Panc1 (cell line): Measurements from ENCODE around the gene DCAKD. TPM values are rescaled to one million over a fixed set of nuclear protein-coding genes. Genes with fewer than 3 reads are reported as not detected.

Experiments
- ATAC-seq: fragments of 200-7000 bp; cut with Tn5 transposase; 2 replicates; pipeline ENCODE4 v1.9.1; 2020; ENCODE audit warnings: mild to moderate bottlenecking, moderate library complexity
- BruUV-seq: library from RNA; stranded (reverse); fragments of 400-500 nt; replicated peaks from 2 replicates; lab custom pipeline; 2021; lab: Mats Ljungman, UMichigan
- CTCF ChIA-PET: fragments of 300-600 bp; sonication (Branson Sonifier 250); formaldehyde crosslinking; loops from one replicate; lab custom pipeline; 2022; ENCODE audit warnings: antibody characterized with exemption; lab: Charles Lee
- POLR2A ChIA-PET: fragments of 300-600 bp; sonication (Branson Sonifier 250); formaldehyde crosslinking; loops from one replicate; lab custom pipeline; 2022; ENCODE audit warnings: antibody characterized with exemption; lab: Charles Lee
- DNase-seq: peaks from one replicate; pipeline ENCODE4 v3.0.0-alpha.2; 2010; ENCODE audit warnings: low read depth, low spot score
- H3K27ac ChIP-seq: 2 replicates; pipeline ENCODE4 v1.5.1; 2011; ENCODE audit warnings: mild to moderate bottlenecking, low read length, inconsistent platforms
- H3K27me3 ChIP-seq: fragments of 200-500 bp; sonication (Bioruptor generic); 2 replicates; pipeline ENCODE4 v1.6.0; 2014; ENCODE audit warnings: low read length, inconsistent platforms; ENCODE audit not compliant: control insufficient read depth, insufficient read depth
- H3K36me3 ChIP-seq: fragments of 200-500 bp; sonication (Bioruptor generic); 2 replicates; pipeline ENCODE4 v1.5.1; 2014; ENCODE audit warnings: inconsistent platforms, mild to moderate bottlenecking, low read length, moderate library complexity; ENCODE audit not compliant: control insufficient read depth, insufficient read depth
- H3K4me1 ChIP-seq: 2 replicates; pipeline ENCODE4 v1.5.1; 2011; ENCODE audit warnings: inconsistent platforms, mild to moderate bottlenecking, low read length, moderate library complexity; ENCODE audit not compliant: control insufficient read depth, insufficient read depth
- H3K4me3 ChIP-seq, 2 experiments: 2 replicates each; pipeline ENCODE4 v1.5.1; 2011 to 2012; ENCODE audit warnings: low read depth in 2 of 2, low read length in 2 of 2, mild to moderate bottlenecking in 2 of 2, inconsistent platforms in 1 of 2, moderate library complexity in 1 of 2
- H3K9me3 ChIP-seq: fragments of 200-500 bp; sonication (Bioruptor generic); 2 replicates; pipeline ENCODE4 v1.5.1; 2014; ENCODE audit warnings: low read depth, mild to moderate bottlenecking, inconsistent platforms, low read length, moderate library complexity; ENCODE audit not compliant: control insufficient read depth, insufficient read depth
- CTCF ChIP-seq: fragments of 450-650 bp; IDR thresholded peaks from 2 replicates; pipeline ENCODE4 v1.5.1; 2017; ENCODE audit warnings: mild to moderate bottlenecking
- POLR2AphosphoS5 ChIP-seq: IDR thresholded peaks from 2 replicates; pipeline ENCODE4 v1.6.1; 2012; ENCODE audit warnings: mild to moderate bottlenecking, low read depth, low read length, moderate library complexity
- REST ChIP-seq, 2 experiments: IDR thresholded peaks; 2 replicates each; pipeline ENCODE4 v1.6.1; 2011 to 2012; ENCODE audit warnings: low read depth in 2 of 2, control low read depth in 1 of 2, low read length in 1 of 2, mild to moderate bottlenecking in 1 of 2, moderate library complexity in 1 of 2; ENCODE audit not compliant: insufficient read depth in 1 of 2
- SIN3A ChIP-seq: IDR thresholded peaks from 2 replicates; pipeline ENCODE4 v1.6.1; 2012; ENCODE audit warnings: low read depth, mild to moderate bottlenecking, low read length, moderate library complexity, borderline replicate concordance; ENCODE audit not compliant: insufficient read depth
- TCF7L2 ChIP-seq: IDR thresholded peaks from 2 replicates; pipeline ENCODE4 v1.6.1; 2011; ENCODE audit warnings: mild to moderate bottlenecking, low read depth, low read length, inconsistent platforms
- in situ Hi-C: cut with HindIII; loops from 2 replicates; pipeline ENCODE4 v1.10.0; 2016; ENCODE audit warnings: low sequenced_read_pairs, low pct_unique_long_range_greater_than_20kb
- intact Hi-C: fragments of 100-400 bp; cut with micrococcal nuclease; formaldehyde crosslinking; loops from one replicate; pipeline ENCODE4 v1.10.0; 2022; ENCODE audit not compliant: unreplicated experiment
- total RNA-seq: library from RNA; stranded (reverse); gene quantifications from one replicate; pipeline ENCODE4 v1.2.1, GENCODE V29; 2021; ENCODE audit not compliant: unreplicated experiment

Gene DCAKD
- total RNA-seq, 1 experiment from 2014 or later = 24.3 TPM

- Histone ChIP-seq H3K4me3 (no peak overlapping the region), H3K36me3 (no peaks in the 10 kb centered on the region), H3K27me3 (no peaks in the 10 kb centered on the region), H3K4me1 (peaks cover 19% of the 10 kb centered on the region), H3K9me3 (no peaks in the 10 kb centered on the region), H3K27ac (no peak overlapping the region)
- BruUV-seq = no TSS peak
- no peak for DNase-seq
- intact Hi-C loops (loop anchor here (1.0 kb wide), 1 partner anchor 102 kb away; no protein-coding TSS in a partner anchor), in situ Hi-C loops (no loop called here)
- ChIA-PET CTCF (interaction anchor here (0.5 to 3.5 kb wide), 4 partner anchors 102 to 236 kb away, joined by 3 to 15 read pairs (median 3); no protein-coding TSS in a partner anchor), POLR2A (no interaction called here)
- peak; percentile 43 for ATAC-seq
- TF ChIP-seq POLR2AphosphoS5 = no peak
- TF ChIP-seq SIN3A = no peak
- no peak for TF ChIP-seq REST (IDR thresholded peaks at IDR 0.05; ENCODE audit: insufficient read depth in 1 of 2, low read depth in 2 of 2, low read length in 1 of 2)
- no peak for TF ChIP-seq TCF7L2
- no peak; the same call in 1 of the 2 replicates for TF ChIP-seq CTCF
Measured at GRCh38 chr17:45022288-45022648, 29.2 kb downstream of the DCAKD start.

GRCh38 chr17:45021607-45022287 is 29.7 kb downstream of the DCAKD start:
- CTCF ChIA-PET = interaction anchor here (0.6 to 3.5 kb wide), 3 partner anchors 101 to 236 kb away, joined by 3 to 15 read pairs (median 3); no protein-coding TSS in a partner anchor
- no peaks in the 10 kb centered on the region for H3K27me3 ChIP-seq
- in situ Hi-C loops = no loop called here
- H3K36me3 ChIP-seq = no peaks in the 10 kb centered on the region
- H3K27ac ChIP-seq = peak overlapping the region; percentile 17; the same call in 1 of the 2 replicates
- H3K4me3 ChIP-seq = peak overlapping the region; percentile 21 to 48
- no peak for DNase-seq
- peak; percentile 95 for TF ChIP-seq CTCF
- no peak for TF ChIP-seq SIN3A
- intact Hi-C loops = loop anchor here (1.0 kb wide), 1 partner anchor 101 kb away; no protein-coding TSS in a partner anchor
- no peaks in the 10 kb centered on the region for H3K9me3 ChIP-seq
- H3K4me1 ChIP-seq = peaks cover 19% of the 10 kb centered on the region
- BruUV-seq = no TSS peak
- POLR2A ChIA-PET = no interaction called here
- peak; percentile 82 for ATAC-seq
